WTC11 (cell line): ENCODE results near the gene TMEM145. TPM values are rescaled to one million over a fixed set of nuclear protein-coding genes. Genes with fewer than 3 reads are reported as not detected.

Experiments
- ATAC-seq: fragments of 200-7000 bp; cut with Tn5 transposase; 2 replicates; pipeline ENCODE4 v1.10.0; 2021; ENCODE audit warnings: mild to moderate bottlenecking, moderate library complexity
- CTCF ChIA-PET: fragments of 300-600 bp; sonication (Branson Sonifier 250); formaldehyde crosslinking; loops from one replicate; lab custom pipeline; 2021; ENCODE audit warnings: antibody characterized with exemption; lab: Charles Lee
- POLR2A ChIA-PET: fragments of 350-600 bp; sonication (Branson Sonifier 250); formaldehyde crosslinking; loops from one replicate; lab custom pipeline; 2021; ENCODE audit warnings: antibody characterized with exemption; lab: Charles Lee
- DNase-seq: peaks from one replicate; pipeline ENCODE4 v3.0.0; 2021; ENCODE audit warnings: low spot score
- H3K27ac Mint-ChIP-seq: 2 replicates; pipeline ENCODE4 v1.8.0; 2021; ENCODE audit warnings: mixed read lengths
- H3K27me3 Mint-ChIP-seq: 2 replicates; pipeline ENCODE4 v1.8.0; 2021; ENCODE audit warnings: low read depth, mild to moderate bottlenecking, moderate library complexity, mixed read lengths
- H3K36me3 Mint-ChIP-seq: 2 replicates; pipeline ENCODE4 v1.8.0; 2021; ENCODE audit warnings: mixed read lengths
- H3K4me1 Mint-ChIP-seq: 2 replicates; pipeline ENCODE4 v1.8.0; 2022; ENCODE audit warnings: mixed read lengths
- H3K4me3 Mint-ChIP-seq: 2 replicates; pipeline ENCODE4 v1.8.0; 2021; ENCODE audit warnings: mild to moderate bottlenecking, moderate library complexity, mixed read lengths
- H3K9me3 Mint-ChIP-seq: 2 replicates; pipeline ENCODE4 v1.8.0; 2021; ENCODE audit warnings: mixed read lengths
- ATF2 ChIP-seq: sonication (generic); formaldehyde crosslinking; IDR thresholded peaks from 2 replicates; pipeline ENCODE4 v1.8.1; 2022; ENCODE audit warnings: low read depth, missing genetic modification reagents, borderline replicate concordance
- CBFB ChIP-seq: sonication (generic); formaldehyde crosslinking; IDR thresholded peaks from 2 replicates; pipeline ENCODE4 v1.8.1; 2022; ENCODE audit warnings: mild to moderate bottlenecking, low read depth, missing genetic modification reagents
- CREB1 ChIP-seq: sonication (generic); formaldehyde crosslinking; IDR thresholded peaks from 2 replicates; pipeline ENCODE4 v1.8.0; 2023; ENCODE audit warnings: mild to moderate bottlenecking, missing genetic modification reagents
- CTCF ChIP-seq: fragments of 200-600 bp; IDR thresholded peaks from 2 replicates; pipeline ENCODE4 v1.8.0; 2022; ENCODE audit warnings: antibody characterized with exemption
- E2F4 ChIP-seq: sonication (generic); formaldehyde crosslinking; IDR thresholded peaks from 2 replicates; pipeline ENCODE4 v1.8.1; 2022; ENCODE audit warnings: low read depth, mild to moderate bottlenecking, moderate library complexity, missing genetic modification reagents, borderline replicate concordance
- E2F5 ChIP-seq: sonication (generic); formaldehyde crosslinking; IDR thresholded peaks from 2 replicates; pipeline ENCODE4 v1.8.1; 2022; ENCODE audit warnings: mild to moderate bottlenecking, moderate library complexity, missing genetic modification reagents
- EMX1 ChIP-seq: fragments of 250-450 bp; sonication (Bioruptor Pico); IDR thresholded peaks from 2 replicates; pipeline ENCODE4 v1.8.0; 2021; ENCODE audit warnings: mild to moderate bottlenecking
- ESRRA ChIP-seq: sonication (generic); formaldehyde crosslinking; IDR thresholded peaks from 2 replicates; pipeline ENCODE4 v1.8.1; 2022; ENCODE audit warnings: mild to moderate bottlenecking, missing genetic modification reagents, borderline replicate concordance
- GABPB1 ChIP-seq: sonication (generic); formaldehyde crosslinking; IDR thresholded peaks from 2 replicates; pipeline ENCODE4 v1.8.1; 2023; ENCODE audit warnings: mild to moderate bottlenecking, missing genetic modification reagents
- HMGXB4 ChIP-seq: sonication (generic); formaldehyde crosslinking; IDR thresholded peaks from 2 replicates; pipeline ENCODE4 v1.8.1; 2023; ENCODE audit warnings: mild to moderate bottlenecking, moderate library complexity, missing genetic modification reagents
- IRF1 ChIP-seq: sonication (generic); formaldehyde crosslinking; IDR thresholded peaks from 2 replicates; pipeline ENCODE4 v1.8.0; 2023; ENCODE audit warnings: missing genetic modification reagents
- NFYB ChIP-seq: sonication (generic); formaldehyde crosslinking; conservative IDR thresholded peaks from 2 replicates; pipeline ENCODE4 v1.8.0; 2022; ENCODE audit warnings: low read depth, missing genetic modification reagents
- NR3C1 ChIP-seq: sonication (generic); formaldehyde crosslinking; conservative IDR thresholded peaks from 2 replicates; pipeline ENCODE4 v1.8.1; 2023; ENCODE audit warnings: low read depth, mild to moderate bottlenecking, missing genetic modification reagents
- PREB ChIP-seq: sonication (generic); formaldehyde crosslinking; IDR thresholded peaks from 2 replicates; pipeline ENCODE4 v1.8.1; 2022; ENCODE audit warnings: mild to moderate bottlenecking, missing genetic modification reagents, moderate library complexity, borderline replicate concordance
- PRRX2 ChIP-seq: fragments of 250-450 bp; sonication (Bioruptor Pico); IDR thresholded peaks from 2 replicates; pipeline ENCODE4 v1.8.0; 2021; ENCODE audit warnings: mild to moderate bottlenecking
- SMAD3 ChIP-seq: sonication (generic); formaldehyde crosslinking; IDR thresholded peaks from 2 replicates; pipeline ENCODE4 v1.8.0; 2022; ENCODE audit warnings: missing genetic modification reagents, mild to moderate bottlenecking, borderline replicate concordance
- TCF7 ChIP-seq: sonication (generic); formaldehyde crosslinking; IDR thresholded peaks from 2 replicates; pipeline ENCODE4 v1.8.0; 2022; ENCODE audit warnings: mild to moderate bottlenecking, low read depth, missing genetic modification reagents, moderate library complexity
- USF2 ChIP-seq: sonication (generic); formaldehyde crosslinking; IDR thresholded peaks from 2 replicates; pipeline ENCODE4 v1.8.1; 2023; ENCODE audit warnings: mild to moderate bottlenecking, missing genetic modification reagents, moderate library complexity
- ZBTB21 ChIP-seq: sonication (generic); formaldehyde crosslinking; IDR thresholded peaks from 2 replicates; pipeline ENCODE4 v1.8.1; 2023; ENCODE audit warnings: mild to moderate bottlenecking, missing genetic modification reagents, borderline replicate concordance
- ZNF423 ChIP-seq: fragments of 250-450 bp; sonication (Bioruptor Pico); IDR thresholded peaks from 2 replicates; pipeline ENCODE4 v2.1.2; 2022; ENCODE audit warnings: mild to moderate bottlenecking, moderate library complexity
- ZNF425 ChIP-seq: fragments of 250-450 bp; sonication (Bioruptor Pico); conservative IDR thresholded peaks from 2 replicates; pipeline ENCODE4 v1.9.0; 2021; ENCODE audit warnings: mild to moderate bottlenecking
- total RNA-seq: library from RNA; stranded (reverse); gene quantifications from 3 replicates; pipeline ENCODE4 v1.2.3, GENCODE V29; 2021

TMEM145 gene
- total RNA-seq, 1 experiment from 2014 or later = 6.9 TPM

GRCh38 chr19:42316223-42317211 is 3.4 kb downstream of the TMEM145 start:
- Mint-ChIP-seq H3K27ac (no peak overlapping the region), H3K4me3 (no peak overlapping the region), H3K4me1 (peaks cover 14% of the 10 kb centered on the region), H3K36me3 (no peaks in the 10 kb centered on the region), H3K27me3 (peaks cover 43% of the 10 kb centered on the region), H3K9me3 (no peaks in the 10 kb centered on the region)
- no peak for DNase-seq
- ATAC-seq = no peak
- TF ChIP-seq NFYB (CRISPR knock-in tag) = no peak
- TF ChIP-seq TCF7 (CRISPR knock-in tag) = no peak
- no peak for TF ChIP-seq E2F4 (CRISPR knock-in tag)
- no peak for TF ChIP-seq HMGXB4
- no peak for TF ChIP-seq ESRRA (CRISPR knock-in tag)
- TF ChIP-seq ZBTB21 = no peak
- no peak for TF ChIP-seq ATF2 (CRISPR knock-in tag)
- no peak for TF ChIP-seq CBFB (CRISPR knock-in tag)
- no peak for TF ChIP-seq PRRX2 (CRISPR knock-in tag)
- TF ChIP-seq PREB (CRISPR knock-in tag) = no peak
- no peak for TF ChIP-seq CTCF
- TF ChIP-seq NR3C1 (CRISPR knock-in tag) = no peak
- no peak for TF ChIP-seq GABPB1 (CRISPR knock-in tag)
- TF ChIP-seq ZNF423 (CRISPR knock-in tag) = no peak
- no peak for TF ChIP-seq SMAD3 (CRISPR knock-in tag)
- TF ChIP-seq CREB1 (CRISPR knock-in tag) = no peak
- ChIA-PET CTCF (interaction anchor here (1.0 to 1.4 kb wide), 4 partner anchors 27 to 208 kb away, joined by 3 to 4 read pairs (median 4); no protein-coding TSS in a partner anchor), POLR2A (no interaction called here)

- DNase-seq (no peak), ATAC-seq (no peak)
- no peak overlapping the region for H3K4me3 Mint-ChIP-seq
- CTCF ChIA-PET = interaction anchor here (1.3 kb wide), 1 partner anchor 209 kb away, joined by 3 read pairs; no protein-coding TSS in a partner anchor
- H3K27me3 Mint-ChIP-seq = peaks cover 48% of the 10 kb centered on the region
- H3K27ac Mint-ChIP-seq = no peak overlapping the region
- no peak for TF ChIP-seq ZNF425 (CRISPR knock-in tag)
- no peak for TF ChIP-seq USF2 (CRISPR knock-in tag)
- TF ChIP-seq IRF1 (CRISPR knock-in tag) = no peak
- TF ChIP-seq EMX1 (CRISPR knock-in tag) = no peak
- no peak for TF ChIP-seq E2F5
- H3K9me3 Mint-ChIP-seq = no peaks in the 10 kb centered on the region
- no peaks in the 10 kb centered on the region for H3K36me3 Mint-ChIP-seq
- POLR2A ChIA-PET = no interaction called here
- peaks cover 14% of the 10 kb centered on the region for H3K4me1 Mint-ChIP-seq
These were observed 4.4 kb downstream of the TMEM145 start for GRCh38 chr19:42317535-42317934.
